Measurements from ENCODE around the gene EFNA5.

Gene EFNA5

DNA sequence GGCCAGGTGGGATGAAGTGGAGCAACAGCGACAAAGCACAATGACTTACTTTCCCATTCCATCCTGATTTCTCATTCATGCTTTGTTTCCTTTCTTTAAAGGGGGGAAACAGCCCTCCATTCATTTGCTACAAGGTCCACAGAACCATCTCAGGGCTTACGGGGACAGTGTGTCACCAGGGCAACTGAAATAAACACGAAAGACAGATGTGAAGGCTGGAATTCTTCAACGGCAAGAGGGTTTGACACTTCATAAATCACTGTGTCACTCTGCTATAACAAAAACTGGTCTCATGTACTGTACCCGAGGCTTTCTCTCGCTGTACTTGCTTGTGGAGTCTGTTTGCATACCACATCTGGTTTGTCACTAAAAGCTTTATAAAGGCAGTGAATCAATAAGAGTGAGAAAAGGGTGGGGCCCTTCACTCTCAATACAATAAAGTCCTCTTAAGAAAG, 150.8 kb downstream of the EFNA5 start:
- TF ChIP-seq, protein P1, sequence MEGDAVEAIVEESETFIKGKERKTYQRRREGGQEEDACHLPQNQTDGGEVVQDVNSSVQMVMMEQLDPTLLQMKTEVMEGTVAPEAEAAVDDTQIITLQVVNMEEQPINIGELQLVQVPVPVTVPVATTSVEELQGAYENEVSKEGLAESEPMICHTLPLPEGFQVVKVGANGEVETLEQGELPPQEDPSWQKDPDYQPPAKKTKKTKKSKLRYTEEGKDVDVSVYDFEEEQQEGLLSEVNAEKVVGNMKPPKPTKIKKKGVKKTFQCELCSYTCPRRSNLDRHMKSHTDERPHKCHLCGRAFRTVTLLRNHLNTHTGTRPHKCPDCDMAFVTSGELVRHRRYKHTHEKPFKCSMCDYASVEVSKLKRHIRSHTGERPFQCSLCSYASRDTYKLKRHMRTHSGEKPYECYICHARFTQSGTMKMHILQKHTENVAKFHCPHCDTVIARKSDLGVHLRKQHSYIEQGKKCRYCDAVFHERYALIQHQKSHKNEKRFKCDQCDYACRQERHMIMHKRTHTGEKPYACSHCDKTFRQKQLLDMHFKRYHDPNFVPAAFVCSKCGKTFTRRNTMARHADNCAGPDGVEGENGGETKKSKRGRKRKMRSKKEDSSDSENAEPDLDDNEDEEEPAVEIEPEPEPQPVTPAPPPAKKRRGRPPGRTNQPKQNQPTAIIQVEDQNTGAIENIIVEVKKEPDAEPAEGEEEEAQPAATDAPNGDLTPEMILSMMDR (IDR thresholded peaks at IDR 0.05; ENCODE audit: insufficient read depth, low read depth, low read length, missing control alignments), result no peak
- H3K4me3 ChIP-seq (ENCODE audit: low read depth, low read length), result peak overlapping the region; percentile 32
- DNase-seq (ENCODE audit: low read depth), result peak; percentile 82

DNA sequence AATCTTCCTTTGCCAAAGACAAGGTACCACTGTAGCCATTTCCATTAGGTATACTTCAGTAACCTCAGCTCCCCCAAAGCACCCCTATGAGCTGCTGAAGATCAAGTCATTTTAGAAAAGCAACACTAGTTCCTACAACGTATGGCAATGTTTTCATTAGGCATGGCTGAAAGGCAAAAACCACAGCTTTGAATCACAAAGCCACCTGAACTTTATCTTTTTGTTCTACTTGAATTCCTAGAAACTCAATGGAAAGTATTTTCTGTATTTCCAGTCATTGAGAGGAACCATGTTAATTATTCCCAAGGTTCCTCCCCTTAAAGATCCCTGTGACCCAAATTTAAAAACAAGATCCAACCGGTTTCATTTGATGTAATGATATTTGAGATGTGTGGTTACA, 152.1 kb downstream of the EFNA5 start:
- no peak for DNase-seq (ENCODE audit: low read depth)
- TF ChIP-seq, protein P1 (IDR thresholded peaks at IDR 0.05; ENCODE audit: insufficient read depth, low read depth, low read length, missing control alignments), result no peak
- H3K4me3 ChIP-seq (ENCODE audit: low read depth, low read length), result no peak overlapping the region

- DNase-seq (ENCODE audit: low read depth), result no peak
- H3K4me3 ChIP-seq (ENCODE audit: low read depth, low read length), result no peak overlapping the region
- TF ChIP-seq, protein P1 (IDR thresholded peaks at IDR 0.05; ENCODE audit: insufficient read depth, low read depth, low read length, missing control alignments), result no peak
These were observed 152.5 kb downstream of the EFNA5 start for GRCh38 chr5:107518190-107518589.

- DNase-seq (ENCODE audit: low read depth), result peak; percentile 55
- H3K4me3 ChIP-seq (ENCODE audit: low read depth, low read length), result no peak overlapping the region
- TF ChIP-seq, protein P1 (IDR thresholded peaks at IDR 0.05; ENCODE audit: insufficient read depth, low read depth, low read length, missing control alignments), result no peak
These were observed 153.3 kb downstream of the EFNA5 start for GRCh38 chr5:107517185-107518033.

DNA sequence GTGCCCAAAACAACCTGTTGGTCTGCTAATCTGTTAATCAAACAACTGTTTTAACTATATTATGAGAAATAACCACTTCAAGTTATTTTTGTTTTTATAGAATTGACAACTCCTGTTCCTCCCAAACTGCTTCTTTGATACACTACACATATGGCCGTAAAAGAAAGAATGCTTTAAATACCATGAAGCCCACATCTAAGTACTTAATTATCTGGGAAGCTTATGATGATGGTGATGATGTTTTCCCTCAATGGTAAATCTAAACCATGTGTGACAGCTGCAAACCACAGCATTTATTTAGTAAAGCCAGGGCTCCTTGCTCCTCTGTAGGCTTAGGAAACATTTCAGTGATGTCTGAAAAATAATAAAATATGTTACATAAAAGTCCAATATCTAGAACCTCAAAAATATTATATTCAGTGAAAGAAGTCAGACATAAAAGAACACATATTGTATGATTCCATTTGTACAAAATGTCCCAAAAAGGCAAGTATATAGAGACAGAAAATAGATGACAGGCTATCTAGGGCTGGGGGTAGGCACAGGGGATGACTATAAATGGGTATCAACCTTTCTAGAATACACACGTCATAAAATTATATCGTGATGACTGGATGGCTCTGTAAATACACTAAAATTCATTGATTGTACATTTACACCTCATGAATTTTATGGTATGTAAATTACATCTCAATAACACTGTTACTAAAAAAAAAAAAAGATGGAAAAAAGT, 154.1 kb downstream of the EFNA5 start:
- TF ChIP-seq, protein P1 (IDR thresholded peaks at IDR 0.05; ENCODE audit: insufficient read depth, low read depth, low read length, missing control alignments), result no peak
- no peak overlapping the region for H3K4me3 ChIP-seq (ENCODE audit: low read depth, low read length)
- DNase-seq (ENCODE audit: low read depth), result no peak

GRCh38 chr5:107515521-107516080, 155.1 kb downstream of the EFNA5 start:
- H3K4me3 ChIP-seq (ENCODE audit: low read depth, low read length), result no peak overlapping the region
- no peak for DNase-seq (ENCODE audit: low read depth)
- TF ChIP-seq, protein P1 (IDR thresholded peaks at IDR 0.05; ENCODE audit: insufficient read depth, low read depth, low read length, missing control alignments), result no peak

Data from GM12865 (cell line).